WTC11 (cell line): ENCODE measurements around the gene CAPN1.

Experiments
- CTCF ChIP-seq: fragments of 200-600 bp; IDR thresholded peaks from 2 replicates; pipeline ENCODE4 v1.8.0; 2022; ENCODE audit warnings: antibody characterized with exemption
- ERG ChIP-seq: fragments of 250-450 bp; sonication (Bioruptor Pico); IDR thresholded peaks from 2 replicates; pipeline ENCODE4 v1.8.0; 2021; ENCODE audit warnings: mild to moderate bottlenecking
- FOXP1 ChIP-seq: sonication (generic); formaldehyde crosslinking; IDR thresholded peaks from 2 replicates; pipeline ENCODE4 v1.8.0; 2022; ENCODE audit warnings: missing genetic modification reagents, mild to moderate bottlenecking, moderate library complexity, borderline replicate concordance
- JAZF1 ChIP-seq: fragments of 250-450 bp; sonication (Bioruptor Pico); IDR thresholded peaks from 2 replicates; pipeline ENCODE4 v1.9.0; 2021; ENCODE audit warnings: moderate library complexity, mild to moderate bottlenecking, inconsistent platforms
- NR1H2 ChIP-seq: sonication (generic); formaldehyde crosslinking; IDR thresholded peaks from 2 replicates; pipeline ENCODE4 v1.9.0; 2021; ENCODE audit warnings: mild to moderate bottlenecking, moderate library complexity, missing genetic modification reagents
- SMAD3 ChIP-seq: sonication (generic); formaldehyde crosslinking; IDR thresholded peaks from 2 replicates; pipeline ENCODE4 v1.8.0; 2022; ENCODE audit warnings: missing genetic modification reagents, mild to moderate bottlenecking, borderline replicate concordance
- TEAD1 ChIP-seq: sonication (generic); formaldehyde crosslinking; IDR thresholded peaks from 2 replicates; pipeline ENCODE4 v1.8.0; 2022; ENCODE audit warnings: mild to moderate bottlenecking, missing genetic modification reagents

GRCh38 chr11:65208785-65209710 is 27.3 kb downstream of the CAPN1 start:
- TF ChIP-seq FOXP1 (CRISPR knock-in tag) (no peak), NR1H2 (no peak), CTCF (no peak), ERG (CRISPR knock-in tag) (no peak), SMAD3 (no peak), JAZF1 (CRISPR knock-in tag) (no peak), TEAD1 (CRISPR knock-in tag) (no peak)
